Stomach (tissue), 4 donors: ENCODE data around the gene CRTC1.

ENCODE experiments used
- CTCF ChIP-seq, 7 experiments: fragments of 450-650 bp in 4 of 7; fragments of 200-600 bp in 3 of 7; sonication (generic) in 3 of 7; IDR thresholded peaks; one replicate each; pipeline ENCODE4 v1.5.1; 2016 to 2019; ENCODE audit warnings: antibody characterized with exemption in 7 of 7, control low read depth in 2 of 7, mild to moderate bottlenecking in 1 of 7
- EP300 ChIP-seq: sonication (generic); formaldehyde crosslinking; IDR thresholded peaks from one replicate; pipeline ENCODE4 v1.6.1; 2017; ENCODE audit warnings: antibody characterized with exemption
- POLR2A ChIP-seq, 4 donors: fragments of 450-650 bp; IDR thresholded peaks; one replicate each; pipeline ENCODE4 v1.6.1; 2016; ENCODE audit warnings: antibody characterized with exemption in 4 of 4, control low read depth in 2 of 4, mild to moderate bottlenecking in 1 of 4, moderate library complexity in 1 of 4

DNA sequence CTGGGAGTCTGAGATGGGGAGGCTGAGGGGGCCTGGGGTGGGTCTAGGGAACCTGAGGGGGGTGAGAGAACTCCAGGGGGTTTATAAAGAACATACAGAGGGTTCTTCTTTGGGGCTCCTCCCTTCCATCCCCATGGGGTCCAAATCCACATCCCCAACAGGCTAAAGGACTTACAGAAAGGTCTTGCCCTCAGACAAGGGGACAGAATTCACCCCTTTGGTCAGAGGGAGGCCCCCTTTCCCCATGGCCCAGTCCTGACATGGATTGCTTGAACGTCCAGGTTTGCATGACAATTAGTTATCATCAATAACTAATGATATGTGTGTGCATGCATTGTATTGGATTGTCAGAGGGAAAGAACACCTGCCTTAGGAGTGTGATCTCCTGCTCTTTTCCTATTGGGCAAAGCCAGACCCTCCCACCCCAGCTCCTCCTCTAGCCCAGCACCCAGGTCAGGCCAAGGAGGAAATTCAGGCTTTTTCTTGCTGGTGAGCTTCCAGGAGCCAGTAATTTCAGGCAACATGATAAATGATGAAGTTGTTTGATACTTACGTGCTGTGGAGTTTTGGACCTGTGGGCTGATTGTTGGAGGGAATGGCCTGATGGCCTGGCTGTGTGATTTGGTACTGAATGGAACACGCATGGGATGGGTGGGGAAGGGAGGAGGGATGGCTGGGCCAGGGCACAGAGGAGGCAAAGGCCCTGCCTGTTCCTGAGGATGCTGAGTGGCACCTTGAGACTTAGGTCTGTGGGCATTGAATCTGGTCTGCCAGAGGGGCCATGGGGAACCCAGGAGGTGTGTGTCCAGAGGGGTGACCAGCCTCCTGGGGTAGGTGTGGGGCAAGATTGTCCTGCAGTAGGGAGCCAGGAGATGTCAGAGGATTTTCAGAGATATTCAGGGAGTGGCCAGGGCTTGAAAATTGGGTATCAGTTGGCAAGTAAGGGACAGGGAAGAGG lies 45.5 kb upstream of the CRTC1 start:
- TF ChIP-seq EP300 (no peak), CTCF (IDR thresholded peaks at IDR 0.05) (no peak), POLR2A (IDR thresholded peaks at IDR 0.05) (no peak)
